GM12873 (cell line): ENCODE data around the gene TBC1D32.

ENCODE experiments used
- CTCF ChIP-seq: IDR thresholded peaks from 2 replicates; pipeline ENCODE4 v1.5.1; 2012; ENCODE audit warnings: low read depth, mild to moderate bottlenecking, moderate library complexity, low read length, control low read depth; ENCODE audit not compliant: insufficient read depth; ENCODE audit errors: missing control alignments

TBC1D32 gene

GRCh38 chr6:121334299-121335086 is at the start of gene TBC1D32:
Gene TBC1D32 (minus strand): TSS chr6:121334480. CDS start chr6:121334430, 50 bp downstream.
- TF ChIP-seq CTCF = no peak

GRCh38 chr6:121383478-121383877 is 49.2 kb upstream of the TBC1D32 start:
- TF ChIP-seq CTCF = no peak

- no peak for TF ChIP-seq CTCF
Observed at GRCh38 chr6:121382467-121383121, 48.3 kb upstream of the TBC1D32 start.

- no peak for TF ChIP-seq CTCF
Observed at GRCh38 chr6:121376411-121376810, 42.1 kb upstream of the TBC1D32 start.

- TF ChIP-seq CTCF = no peak
Observed at GRCh38 chr6:121365536-121366521, 31.5 kb upstream of the TBC1D32 start.

GRCh38 chr6:121356575-121356974 is 22.3 kb upstream of the TBC1D32 start:
- TF ChIP-seq CTCF = no peak

GRCh38 chr6:121354764-121355163 is 20.5 kb upstream of the TBC1D32 start:
- TF ChIP-seq CTCF = peak; percentile 36
